ENCODE measurements around the gene GALR1.

- TF ChIP-seq, protein P1, sequence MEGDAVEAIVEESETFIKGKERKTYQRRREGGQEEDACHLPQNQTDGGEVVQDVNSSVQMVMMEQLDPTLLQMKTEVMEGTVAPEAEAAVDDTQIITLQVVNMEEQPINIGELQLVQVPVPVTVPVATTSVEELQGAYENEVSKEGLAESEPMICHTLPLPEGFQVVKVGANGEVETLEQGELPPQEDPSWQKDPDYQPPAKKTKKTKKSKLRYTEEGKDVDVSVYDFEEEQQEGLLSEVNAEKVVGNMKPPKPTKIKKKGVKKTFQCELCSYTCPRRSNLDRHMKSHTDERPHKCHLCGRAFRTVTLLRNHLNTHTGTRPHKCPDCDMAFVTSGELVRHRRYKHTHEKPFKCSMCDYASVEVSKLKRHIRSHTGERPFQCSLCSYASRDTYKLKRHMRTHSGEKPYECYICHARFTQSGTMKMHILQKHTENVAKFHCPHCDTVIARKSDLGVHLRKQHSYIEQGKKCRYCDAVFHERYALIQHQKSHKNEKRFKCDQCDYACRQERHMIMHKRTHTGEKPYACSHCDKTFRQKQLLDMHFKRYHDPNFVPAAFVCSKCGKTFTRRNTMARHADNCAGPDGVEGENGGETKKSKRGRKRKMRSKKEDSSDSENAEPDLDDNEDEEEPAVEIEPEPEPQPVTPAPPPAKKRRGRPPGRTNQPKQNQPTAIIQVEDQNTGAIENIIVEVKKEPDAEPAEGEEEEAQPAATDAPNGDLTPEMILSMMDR (IDR thresholded peaks at IDR 0.05; ENCODE audit: insufficient read depth, low read length): no peak
- TF ChIP-seq, protein P2, sequence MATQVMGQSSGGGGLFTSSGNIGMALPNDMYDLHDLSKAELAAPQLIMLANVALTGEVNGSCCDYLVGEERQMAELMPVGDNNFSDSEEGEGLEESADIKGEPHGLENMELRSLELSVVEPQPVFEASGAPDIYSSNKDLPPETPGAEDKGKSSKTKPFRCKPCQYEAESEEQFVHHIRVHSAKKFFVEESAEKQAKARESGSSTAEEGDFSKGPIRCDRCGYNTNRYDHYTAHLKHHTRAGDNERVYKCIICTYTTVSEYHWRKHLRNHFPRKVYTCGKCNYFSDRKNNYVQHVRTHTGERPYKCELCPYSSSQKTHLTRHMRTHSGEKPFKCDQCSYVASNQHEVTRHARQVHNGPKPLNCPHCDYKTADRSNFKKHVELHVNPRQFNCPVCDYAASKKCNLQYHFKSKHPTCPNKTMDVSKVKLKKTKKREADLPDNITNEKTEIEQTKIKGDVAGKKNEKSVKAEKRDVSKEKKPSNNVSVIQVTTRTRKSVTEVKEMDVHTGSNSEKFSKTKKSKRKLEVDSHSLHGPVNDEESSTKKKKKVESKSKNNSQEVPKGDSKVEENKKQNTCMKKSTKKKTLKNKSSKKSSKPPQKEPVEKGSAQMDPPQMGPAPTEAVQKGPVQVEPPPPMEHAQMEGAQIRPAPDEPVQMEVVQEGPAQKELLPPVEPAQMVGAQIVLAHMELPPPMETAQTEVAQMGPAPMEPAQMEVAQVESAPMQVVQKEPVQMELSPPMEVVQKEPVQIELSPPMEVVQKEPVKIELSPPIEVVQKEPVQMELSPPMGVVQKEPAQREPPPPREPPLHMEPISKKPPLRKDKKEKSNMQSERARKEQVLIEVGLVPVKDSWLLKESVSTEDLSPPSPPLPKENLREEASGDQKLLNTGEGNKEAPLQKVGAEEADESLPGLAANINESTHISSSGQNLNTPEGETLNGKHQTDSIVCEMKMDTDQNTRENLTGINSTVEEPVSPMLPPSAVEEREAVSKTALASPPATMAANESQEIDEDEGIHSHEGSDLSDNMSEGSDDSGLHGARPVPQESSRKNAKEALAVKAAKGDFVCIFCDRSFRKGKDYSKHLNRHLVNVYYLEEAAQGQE (IDR thresholded peaks at IDR 0.05; ENCODE audit: insufficient replicate concordance, low read depth): no peak
- TF ChIP-seq POLR2AphosphoS5 (IDR thresholded peaks at IDR 0.05; ENCODE audit: low read depth) (peak; percentile 52; the same call in 1 of the 2 replicates), GABPA (IDR thresholded peaks at IDR 0.05; ENCODE audit: low read depth) (no peak)
Measured at GRCh38 chr18:77208964-77209363, 40.7 kb upstream of the GALR1 start.
